Adipocyte (in vitro differentiated cells): Measurements from ENCODE around the gene APBA1.
A peak's percentile ranks its signal among the peaks of the same experiment; 100 is the strongest.

Experiments
- DNase-seq: peaks from one replicate; pipeline ENCODE4 v3.0.0-alpha.2; 2015; ENCODE audit warnings: low read depth
- H3K27me3 ChIP-seq: replicated peaks from 2 replicates; pipeline ENCODE4 v1.7.0; 2013; ENCODE audit warnings: mild to moderate bottlenecking, low read length, moderate library complexity; ENCODE audit not compliant: control insufficient read depth, insufficient read depth
- H3K36me3 ChIP-seq: 2 replicates; pipeline ENCODE4 v1.7.0; 2013; ENCODE audit warnings: low read length, mild to moderate bottlenecking, moderate library complexity; ENCODE audit not compliant: control insufficient read depth, insufficient read depth, severe bottlenecking
- H3K4me1 ChIP-seq: 2 replicates; pipeline ENCODE4 v1.7.0; 2013; ENCODE audit warnings: mild to moderate bottlenecking, low read length, moderate library complexity; ENCODE audit not compliant: control insufficient read depth, insufficient read depth
- H3K4me3 ChIP-seq: 2 replicates; pipeline ENCODE4 v1.7.0; 2013; ENCODE audit warnings: mild to moderate bottlenecking, low read length, moderate library complexity
- H3K9ac ChIP-seq: 2 replicates; pipeline ENCODE4 v1.7.0; 2013; ENCODE audit warnings: mild to moderate bottlenecking, low read length, moderate library complexity
- H3K9me3 ChIP-seq: 2 replicates; pipeline ENCODE4 v1.7.0; 2013; ENCODE audit warnings: mild to moderate bottlenecking, low read length, moderate library complexity; ENCODE audit not compliant: control insufficient read depth

Gene APBA1

GRCh38 chr9:69671879-69672595 lies at the start of gene APBA1:
TSS of gene APBA1 (minus strand) at chr9:69672371.
- Histone ChIP-seq H3K36me3 (no peaks in the 10 kb centered on the region), H3K9me3 (no peaks in the 10 kb centered on the region), H3K27me3 (no peaks in the 10 kb centered on the region), H3K9ac (peak within 1 kb of the TSS; percentile 85), H3K4me1 (peaks cover 25% of the 10 kb centered on the region), H3K4me3 (peak within 1 kb of the TSS; percentile 89)
- peak; percentile 90 for DNase-seq

GRCh38 chr9:69719983-69720382 lies 47.8 kb upstream of the APBA1 start:
- H3K9ac ChIP-seq: no peak overlapping the region
- DNase-seq: no peak
- peaks cover 65% of the 10 kb centered on the region for H3K36me3 ChIP-seq
- no peaks in the 10 kb centered on the region for H3K27me3 ChIP-seq
- H3K9me3 ChIP-seq: no peaks in the 10 kb centered on the region
- H3K4me1 ChIP-seq: no peaks in the 10 kb centered on the region
- H3K4me3 ChIP-seq: no peak overlapping the region

GRCh38 chr9:69719367-69719766 lies 47.2 kb upstream of the APBA1 start:
- Histone ChIP-seq H3K36me3 (peaks cover 64% of the 10 kb centered on the region), H3K9ac (no peak overlapping the region), H3K9me3 (no peaks in the 10 kb centered on the region), H3K4me3 (no peak overlapping the region), H3K4me1 (no peaks in the 10 kb centered on the region), H3K27me3 (no peaks in the 10 kb centered on the region)
- DNase-seq: peak; percentile 9

GRCh38 chr9:69718218-69718617 lies 46.0 kb upstream of the APBA1 start:
- Histone ChIP-seq H3K4me1 (no peaks in the 10 kb centered on the region), H3K27me3 (no peaks in the 10 kb centered on the region), H3K36me3 (peaks cover 63% of the 10 kb centered on the region), H3K9ac (no peak overlapping the region), H3K9me3 (no peaks in the 10 kb centered on the region), H3K4me3 (no peak overlapping the region)
- no peak for DNase-seq

- no peak overlapping the region for H3K9ac ChIP-seq
- no peak for DNase-seq
- H3K36me3 ChIP-seq: peaks cover 62% of the 10 kb centered on the region
- no peaks in the 10 kb centered on the region for H3K4me1 ChIP-seq
- H3K9me3 ChIP-seq: no peaks in the 10 kb centered on the region
- no peaks in the 10 kb centered on the region for H3K27me3 ChIP-seq
- no peak overlapping the region for H3K4me3 ChIP-seq
These were observed 43.7 kb upstream of the APBA1 start for GRCh38 chr9:69715825-69716224.

GRCh38 chr9:69715096-69715495 lies 42.9 kb upstream of the APBA1 start:
- no peak overlapping the region for H3K4me3 ChIP-seq
- H3K4me1 ChIP-seq: no peaks in the 10 kb centered on the region
- H3K9ac ChIP-seq: no peak overlapping the region
- H3K27me3 ChIP-seq: no peaks in the 10 kb centered on the region
- no peaks in the 10 kb centered on the region for H3K9me3 ChIP-seq
- peaks cover 69% of the 10 kb centered on the region for H3K36me3 ChIP-seq
- DNase-seq: no peak

- no peak for DNase-seq
- H3K9me3 ChIP-seq: peaks cover 29% of the 10 kb centered on the region
These were observed 25.3 kb upstream of the APBA1 start for GRCh38 chr9:69697475-69697874.

GRCh38 chr9:69696802-69697201 lies 24.6 kb upstream of the APBA1 start:
- DNase-seq: no peak
- no peaks in the 10 kb centered on the region for H3K4me1 ChIP-seq

More at GRCh38 chr9:69697475-69697874, 25.3 kb upstream of the APBA1 start:
- H3K4me3 ChIP-seq: no peak overlapping the region
- H3K4me1 ChIP-seq: no peaks in the 10 kb centered on the region
- no peaks in the 10 kb centered on the region for H3K27me3 ChIP-seq
- H3K9ac ChIP-seq: no peak overlapping the region
- no peaks in the 10 kb centered on the region for H3K36me3 ChIP-seq

GRCh38 chr9:69689991-69690538 lies 17.9 kb upstream of the APBA1 start:
- no peak for DNase-seq
- H3K9me3 ChIP-seq: no peaks in the 10 kb centered on the region
- H3K36me3 ChIP-seq: no peaks in the 10 kb centered on the region
- no peak overlapping the region for H3K9ac ChIP-seq
- H3K4me3 ChIP-seq: no peak overlapping the region
- no peaks in the 10 kb centered on the region for H3K4me1 ChIP-seq
- H3K27me3 ChIP-seq: no peaks in the 10 kb centered on the region

More at GRCh38 chr9:69696802-69697201, 24.6 kb upstream of the APBA1 start:
- peaks cover 27% of the 10 kb centered on the region for H3K9me3 ChIP-seq
- H3K27me3 ChIP-seq: no peaks in the 10 kb centered on the region
- no peak overlapping the region for H3K4me3 ChIP-seq
- H3K9ac ChIP-seq: no peak overlapping the region
- no peaks in the 10 kb centered on the region for H3K36me3 ChIP-seq

GRCh38 chr9:69683927-69684326 lies 11.8 kb upstream of the APBA1 start:
- H3K9ac ChIP-seq: no peak overlapping the region
- H3K4me3 ChIP-seq: no peak overlapping the region
- H3K27me3 ChIP-seq: no peaks in the 10 kb centered on the region
- H3K4me1 ChIP-seq: no peaks in the 10 kb centered on the region
- no peaks in the 10 kb centered on the region for H3K9me3 ChIP-seq
- no peaks in the 10 kb centered on the region for H3K36me3 ChIP-seq
- no peak for DNase-seq

GRCh38 chr9:69678843-69679538 lies 6.8 kb upstream of the APBA1 start:
- Histone ChIP-seq H3K4me1 (peaks cover 14% of the 10 kb centered on the region), H3K27me3 (no peaks in the 10 kb centered on the region), H3K9ac (no peak overlapping the region), H3K4me3 (no peak overlapping the region), H3K9me3 (no peaks in the 10 kb centered on the region), H3K36me3 (no peaks in the 10 kb centered on the region)
- no peak for DNase-seq
